ENCODE data around the gene TOLLIP.

- no peak for TF ChIP-seq EP300 (IDR thresholded peaks at IDR 0.05)
- TF ChIP-seq CTCF (IDR thresholded peaks at IDR 0.05): no peak
Measured at GRCh38 chr11:1275021-1275420, 34.4 kb downstream of the TOLLIP start.

Measured in tibial nerve (tissue), 4 donors.